ENCODE measurements around the gene CNN2. TPM values are rescaled to one million over a fixed set of nuclear protein-coding genes. Genes with fewer than 3 reads are reported as not detected.

CNN2 gene
- total and polyA plus RNA-seq, 9 of the 15 experiments (the other 6 are each of a cell fraction or from before 2014, with no cell fraction given): 12.1 to 174 (median 52.7) TPM

DNA sequence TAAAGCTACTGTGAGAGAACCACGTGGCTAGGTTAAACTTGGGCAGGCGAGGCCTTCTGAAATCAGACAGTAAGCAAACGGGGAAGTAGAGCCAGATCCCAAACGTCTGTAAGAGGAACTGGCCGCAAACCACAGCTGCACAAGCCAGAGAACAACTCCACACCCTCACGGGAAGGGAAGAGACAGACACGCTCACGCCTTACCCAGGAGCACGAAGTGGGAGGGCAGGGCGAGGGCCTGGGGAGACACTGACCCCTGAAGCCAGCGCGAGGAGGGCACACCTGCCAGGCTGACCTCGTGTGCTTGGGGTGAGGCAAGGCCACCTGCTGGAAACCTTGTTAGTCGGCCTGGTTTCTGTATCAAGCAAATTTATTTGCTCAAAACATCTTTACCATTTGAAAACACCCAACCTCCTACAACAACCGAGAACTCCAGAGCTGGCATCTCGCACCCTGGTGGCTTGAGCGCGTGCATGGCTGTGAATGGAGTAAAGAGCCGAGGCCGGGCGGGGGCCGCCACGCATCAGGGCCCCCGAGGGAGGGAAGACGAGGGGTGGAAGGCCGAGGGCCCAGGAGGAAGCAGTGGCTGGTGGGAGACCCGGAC lies 61.5 kb downstream of the CNN2 start:
- Histone ChIP-seq H3K36me3 (ENCODE audit: control insufficient read depth, insufficient read depth, low read length) (peaks cover 79% of the 10 kb centered on the region; the same call in 2 of the 3 replicates), H4K20me1 (replicated peaks; ENCODE audit: control insufficient read depth, insufficient read depth, low read length) (no peaks in the 10 kb centered on the region), H3K4me1 (replicated peaks in 1 of 2; ENCODE audit: control insufficient read depth in 2 of 2, insufficient read depth in 2 of 2, low read length in 2 of 2) (peaks cover 3 to 68% of the 10 kb centered on the region in 2 experiments; a peak in 4 of 5 replicates), H3K9ac (ENCODE audit: insufficient read depth in 1 of 2, low read depth in 2 of 2, low read length in 2 of 2) (peak overlapping the region in 1 of 2 experiments; percentile 52; a peak in 1 of 4 replicates), H3K27ac (ENCODE audit: extremely low read depth, low read depth, low read length) (no peak overlapping the region), H3K9me1 (ENCODE audit: control insufficient read depth, insufficient read depth, low read length) (peaks cover 3% of the 10 kb centered on the region), H3K27me3 (ENCODE audit: control insufficient read depth in 2 of 2, insufficient read depth in 2 of 2, low read length in 2 of 2) (no peaks in the 10 kb centered on the region), H3K4me3 (no peak overlapping the region), H3K79me2 (ENCODE audit: control insufficient read depth, insufficient read depth, low read length) (peaks cover 12% of the 10 kb centered on the region), H2AFZ (ENCODE audit: low read depth, low read length) (no peak overlapping the region), H3K9me3 (replicated peaks; ENCODE audit: control insufficient read depth, insufficient read depth, low read depth, low read length) (no peaks in the 10 kb centered on the region), H3K4me2 (ENCODE audit: insufficient read depth, low read length) (no peak overlapping the region)
- ChIA-PET CTCF (ENCODE audit: low intra/inter-chr PET ratio) (no interaction called here), POLR2A (interaction anchor here (0.6 to 1.2 kb wide), 2 partner anchors 10 to 80 kb away, joined by 3 to 4 read pairs; no protein-coding TSS in a partner anchor)
- DNase-seq (ENCODE audit: extremely low read depth in 1 of 4, low spot score in 3 of 4): no peak
- BruUV-seq (replicated peaks): TSS peak; percentile 29
- no peak for ATAC-seq
- WGBS (ENCODE audit: insufficient coverage, low coverage, missing lambda C conversion rate): 75% methylated on average over 21 of the region's 27 CpGs
- in situ Hi-C loops (cut with MboI): no loop called here
- no peak for FAIRE-seq
- no peak for TF ChIP-seq PHB (CRISPR knock-in tag; IDR thresholded peaks at IDR 0.05)
- peak; percentile 62; the same call in 1 of the 2 replicates for TF ChIP-seq SPI1 (IDR thresholded peaks at IDR 0.05; ENCODE audit: borderline replicate concordance, low read depth, low read length)
- 0 out of 2 replicates have a peak, but pooled peaks have one; percentile 18 for TF ChIP-seq POLR2A (conservative IDR thresholded peaks at IDR 0.05)
- intact Hi-C loops (cut with micrococcal nuclease): no loop called here

DNA sequence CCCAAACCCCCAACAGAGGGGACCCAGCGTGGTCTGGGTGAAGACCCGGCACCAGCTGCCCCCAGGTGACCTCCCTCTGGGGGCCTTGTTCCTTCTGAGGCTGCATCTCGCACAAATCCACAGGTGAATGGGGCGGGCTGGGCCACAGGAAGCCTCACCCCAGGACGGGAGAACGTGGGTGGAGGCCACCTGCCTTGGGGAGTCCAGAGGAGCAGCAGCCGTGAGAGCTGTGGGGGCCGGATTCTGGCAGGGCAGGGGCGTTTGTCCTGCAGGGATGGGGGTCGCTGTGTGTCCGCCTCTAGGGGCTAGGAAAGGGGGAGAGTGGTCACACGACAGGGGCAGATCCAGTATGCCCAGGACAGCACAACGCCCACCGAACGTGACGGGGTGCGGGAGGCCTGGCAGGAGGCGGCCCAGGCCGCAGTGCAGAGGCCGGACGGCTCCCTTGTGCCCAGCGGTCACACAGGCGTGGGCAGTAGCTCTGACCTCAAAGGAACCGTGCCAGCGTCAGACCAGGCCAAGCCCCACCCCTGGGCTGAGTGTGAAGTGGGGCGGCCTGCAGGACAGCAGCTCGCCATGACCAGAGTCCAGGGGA lies 62.1 kb downstream of the CNN2 start:
- in situ Hi-C loops (cut with MboI) (no loop called here), intact Hi-C loops (cut with micrococcal nuclease) (no loop called here)
- H3K4me1 ChIP-seq (replicated peaks in 1 of 2; ENCODE audit: control insufficient read depth in 2 of 2, insufficient read depth in 2 of 2, low read length in 2 of 2): peaks cover 0 to 68% of the 10 kb centered on the region in 2 experiments; a peak in 3 of 5 replicates
- peaks cover 18% of the 10 kb centered on the region for H3K79me2 ChIP-seq (ENCODE audit: control insufficient read depth, insufficient read depth, low read length)
- ChIA-PET CTCF (ENCODE audit: low intra/inter-chr PET ratio) (no interaction called here), POLR2A (interaction anchor here (0.6 to 1.2 kb wide), 5 partner anchors 8 to 153 kb away, joined by 3 to 4 read pairs (median 3); partner anchors contain the start of gene ATP5F1D)
- no peaks in the 10 kb centered on the region for H3K9me3 ChIP-seq (replicated peaks; ENCODE audit: control insufficient read depth, insufficient read depth, low read depth, low read length)
- no peak overlapping the region for H2AFZ ChIP-seq (ENCODE audit: low read depth, low read length)
- no peak overlapping the region for H3K27ac ChIP-seq (ENCODE audit: extremely low read depth, low read depth, low read length)
- DNase-seq (ENCODE audit: extremely low read depth in 1 of 4, low spot score in 3 of 4): no peak
- ATAC-seq: no peak
- no TSS peak for BruUV-seq (replicated peaks)
- H3K27me3 ChIP-seq (ENCODE audit: control insufficient read depth in 2 of 2, insufficient read depth in 2 of 2, low read length in 2 of 2): no peaks in the 10 kb centered on the region
- H3K36me3 ChIP-seq (ENCODE audit: control insufficient read depth, insufficient read depth, low read length): peaks cover 82% of the 10 kb centered on the region
- WGBS (ENCODE audit: insufficient coverage, low coverage, missing lambda C conversion rate): 94% methylated on average over 7 of the region's 27 CpGs
- H3K4me2 ChIP-seq (ENCODE audit: insufficient read depth, low read length): no peak overlapping the region
- H3K4me3 ChIP-seq: no peak overlapping the region
- peaks cover 3% of the 10 kb centered on the region for H3K9me1 ChIP-seq (ENCODE audit: control insufficient read depth, insufficient read depth, low read length)
- no peak for FAIRE-seq
- no peaks in the 10 kb centered on the region for H4K20me1 ChIP-seq (replicated peaks; ENCODE audit: control insufficient read depth, insufficient read depth, low read length)
- peak overlapping the region in 1 of 2 experiments; percentile 52; a peak in 1 of 4 replicates for H3K9ac ChIP-seq (ENCODE audit: insufficient read depth in 1 of 2, low read depth in 2 of 2, low read length in 2 of 2)
- TF ChIP-seq RBFOX2 (IDR thresholded peaks at IDR 0.05; ENCODE audit: low read depth, low read length): peak; percentile 59
- TF ChIP-seq POLR2G (IDR thresholded peaks at IDR 0.05; ENCODE audit: low read depth, low read length): peak; percentile 71
- TF ChIP-seq YBX1 (IDR thresholded peaks at IDR 0.05): no peak
- TF ChIP-seq ZBTB8A (IDR thresholded peaks at IDR 0.05; ENCODE audit: partially characterized antibody): no peak
- no peak for TF ChIP-seq SNIP1 (IDR thresholded peaks at IDR 0.05; ENCODE audit: low read depth)
- no peak for TF ChIP-seq KLF6 (CRISPR knock-in tag; IDR thresholded peaks at IDR 0.05; ENCODE audit: borderline replicate concordance)
- no peak for TF ChIP-seq POLR3G (IDR thresholded peaks at IDR 0.05; ENCODE audit: extremely low read depth, insufficient read length, insufficient replicate concordance)
- TF ChIP-seq, protein P1, sequence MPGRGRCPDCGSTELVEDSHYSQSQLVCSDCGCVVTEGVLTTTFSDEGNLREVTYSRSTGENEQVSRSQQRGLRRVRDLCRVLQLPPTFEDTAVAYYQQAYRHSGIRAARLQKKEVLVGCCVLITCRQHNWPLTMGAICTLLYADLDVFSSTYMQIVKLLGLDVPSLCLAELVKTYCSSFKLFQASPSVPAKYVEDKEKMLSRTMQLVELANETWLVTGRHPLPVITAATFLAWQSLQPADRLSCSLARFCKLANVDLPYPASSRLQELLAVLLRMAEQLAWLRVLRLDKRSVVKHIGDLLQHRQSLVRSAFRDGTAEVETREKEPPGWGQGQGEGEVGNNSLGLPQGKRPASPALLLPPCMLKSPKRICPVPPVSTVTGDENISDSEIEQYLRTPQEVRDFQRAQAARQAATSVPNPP (IDR thresholded peaks at IDR 0.05; ENCODE audit: borderline replicate concordance, insufficient read depth, insufficient read length): no peak
- TF ChIP-seq HDAC6 (IDR thresholded peaks at IDR 0.05; ENCODE audit: low read depth, low read length): no peak
- TF ChIP-seq POLR2A (conservative IDR thresholded peaks at IDR 0.05): 0 out of 2 replicates have a peak, but pooled peaks have one; percentile 17
- peak; percentile 3 for TF ChIP-seq RBM22 (IDR thresholded peaks at IDR 0.05; ENCODE audit: low read depth, low read length, poor library complexity, severe bottlenecking)
- no peak for TF ChIP-seq NONO (IDR thresholded peaks at IDR 0.05; ENCODE audit: low read depth in 2 of 2, low read length in 1 of 2)
